OCI-LY7 (cell line): Measurements from ENCODE around the gene GLT8D2. TPM values are rescaled to one million over a fixed set of nuclear protein-coding genes. Genes with fewer than 3 reads are reported as not detected.

Experiments
- BruUV-seq: library from RNA; stranded (reverse); fragments of 400-500 nt; replicated peaks from 2 replicates; lab custom pipeline; 2021; lab: Mats Ljungman, UMichigan
- CTCF ChIA-PET: fragments of 300-600 bp; sonication (Branson Sonifier 250); formaldehyde crosslinking; loops from one replicate; lab custom pipeline; 2022; ENCODE audit warnings: antibody characterized with exemption; ENCODE audit not compliant: unreplicated experiment; lab: Charles Lee
- POLR2A ChIA-PET: fragments of 300-600 bp; sonication (Branson Sonifier 250); formaldehyde crosslinking; loops from one replicate; lab custom pipeline; 2022; ENCODE audit warnings: antibody characterized with exemption; lab: Charles Lee
- DNase-seq: peaks from one replicate; pipeline ENCODE4 v3.0.0-alpha.2; 2015; ENCODE audit warnings: low spot score
- H2AFZ ChIP-seq: fragments of 200-600 bp; sonication (generic), shearing (Covaris generic); 2 replicates; pipeline ENCODE4 v1.6.1; 2014; ENCODE audit warnings: mild to moderate bottlenecking, antibody characterized with exemption, low read length, moderate library complexity
- H3K27ac ChIP-seq: fragments of 200-600 bp; sonication (generic); 2 replicates; pipeline ENCODE4 v1.5.1; 2014; ENCODE audit warnings: mixed run types, low read depth, mild to moderate bottlenecking, moderate library complexity, low read length, inconsistent platforms; ENCODE audit not compliant: poor library complexity, severe bottlenecking
- H3K36me3 ChIP-seq: fragments of 200-600 bp; sonication (generic); 2 replicates; pipeline ENCODE4 v1.6.1; 2014; ENCODE audit warnings: mild to moderate bottlenecking, antibody characterized with exemption, low read length, moderate library complexity, mixed read lengths; ENCODE audit not compliant: insufficient read depth
- H3K4me1 ChIP-seq: fragments of 200-600 bp; sonication (generic); 2 replicates; pipeline ENCODE4 v1.5.1; 2014; ENCODE audit warnings: mild to moderate bottlenecking, low read length; ENCODE audit not compliant: insufficient read depth, poor library complexity, severe bottlenecking
- H3K4me2 ChIP-seq: fragments of 200-600 bp; sonication (generic); 2 replicates; pipeline ENCODE4 v1.6.1; 2014; ENCODE audit warnings: mild to moderate bottlenecking, low read length
- H3K4me3 ChIP-seq: fragments of 200-600 bp; sonication (generic); 2 replicates; pipeline ENCODE4 v1.5.1; 2014; ENCODE audit warnings: mild to moderate bottlenecking, low read depth, low read length; ENCODE audit not compliant: poor library complexity, severe bottlenecking
- H3K79me2 ChIP-seq: fragments of 200-600 bp; sonication (generic); 2 replicates; pipeline ENCODE4 v1.6.1; 2016; ENCODE audit warnings: low read depth, mild to moderate bottlenecking, low read length, moderate library complexity, mixed read lengths; ENCODE audit not compliant: insufficient read depth
- H3K9me2 ChIP-seq: fragments of 200-600 bp; sonication (generic); 2 replicates; pipeline ENCODE4 v1.6.1; 2016; ENCODE audit warnings: mild to moderate bottlenecking, low read length, mixed read lengths; ENCODE audit not compliant: insufficient read depth
- H3K9me3 ChIP-seq: fragments of 200-600 bp; sonication (generic); 2 replicates; pipeline ENCODE4 v1.6.1; 2014; ENCODE audit warnings: mild to moderate bottlenecking, mixed run types, low read length, mixed read lengths
- H4K20me1 ChIP-seq: fragments of 200-600 bp; sonication (generic); 2 replicates; pipeline ENCODE4 v1.6.1; 2014; ENCODE audit warnings: mild to moderate bottlenecking, antibody characterized with exemption, low read length, moderate library complexity, mixed read lengths; ENCODE audit not compliant: insufficient read depth
- EZH2phosphoT487 ChIP-seq: fragments of 200-600 bp; sonication (generic); IDR thresholded peaks from 2 replicates; pipeline ENCODE4 v1.6.1; 2018; ENCODE audit warnings: low read depth, borderline replicate concordance, mild to moderate bottlenecking, mixed run types, antibody characterized with exemption, low read length, moderate library complexity, mixed read lengths
- intact Hi-C: fragments of 100-400 bp; cut with micrococcal nuclease; formaldehyde crosslinking; loops from one replicate; pipeline ENCODE4 v1.10.0; 2022; ENCODE audit not compliant: unreplicated experiment
- total RNA-seq, 2 experiments: library from RNA; depleted of rRNA in 1 of 2; stranded (reverse); fragments of >200 nt in 1 of 2; shearing (Covaris generic) in 1 of 2; gene quantifications; 2 replicates each; pipeline ENCODE4 v1.2.3, GENCODE V29; 2014 to 2022
- TF ChIP-seq, protein P1 (sequence below): fragments of 200-600 bp; sonication (generic); conservative IDR thresholded peaks from 2 replicates; pipeline ENCODE4 v1.5.1; 2014; ENCODE audit warnings: mild to moderate bottlenecking, antibody characterized with exemption, low read length, moderate library complexity, mixed read lengths

The GLT8D2 gene
- total RNA-seq, 2 experiments from 2014 or later: not detected

DNA sequence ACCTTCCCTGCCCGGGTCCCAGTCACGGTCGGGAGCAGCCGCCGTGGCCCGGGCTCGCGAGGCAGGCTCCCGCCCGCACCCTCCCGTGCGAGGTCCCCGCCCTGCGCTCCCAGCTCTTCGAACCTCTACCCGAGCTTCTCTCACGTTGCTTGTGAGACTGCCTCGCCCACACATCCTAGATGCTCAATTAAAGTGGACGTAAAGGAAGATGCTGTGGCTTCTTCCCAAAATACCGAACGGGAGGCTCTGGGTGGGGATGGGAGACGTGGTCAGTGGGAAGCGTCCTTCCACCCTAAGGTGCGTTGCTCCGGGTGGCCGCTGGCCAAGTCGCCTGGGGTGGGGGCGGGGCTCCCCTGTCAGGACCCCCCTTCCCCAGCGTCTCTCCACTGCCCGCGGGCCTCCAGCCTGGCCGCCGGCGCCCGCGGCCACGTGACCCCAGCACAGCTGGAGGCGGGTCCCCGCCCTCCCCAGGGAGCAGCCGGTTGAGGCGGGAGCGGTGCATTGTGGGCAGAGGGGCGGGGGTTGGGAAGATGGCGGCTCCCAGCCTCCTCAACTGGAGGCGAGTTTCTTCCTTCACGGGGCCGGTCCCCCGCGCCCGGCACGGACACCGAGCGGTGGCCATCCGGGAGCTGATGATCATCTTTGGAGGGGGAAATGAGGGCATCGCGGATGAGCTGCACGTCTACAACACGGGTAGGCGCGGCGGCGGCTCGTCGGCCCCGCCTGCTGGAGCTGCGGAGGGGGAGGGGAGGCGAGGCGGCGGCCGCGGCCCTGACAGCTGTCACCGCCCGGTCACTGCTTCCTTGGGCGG is 14.2 kb upstream of the GLT8D2 start, which contains the start of gene HCFC2:
Gene HCFC2, plus strand, starts transcription at position 501 of the 811 bp plus-strand sequence. Its CDS starts 30 bp downstream, at position 531.
- peaks cover 19% of the 10 kb centered on the region; the same call in 1 of the 2 replicates for H3K36me3 ChIP-seq
- TF ChIP-seq, protein P1, sequence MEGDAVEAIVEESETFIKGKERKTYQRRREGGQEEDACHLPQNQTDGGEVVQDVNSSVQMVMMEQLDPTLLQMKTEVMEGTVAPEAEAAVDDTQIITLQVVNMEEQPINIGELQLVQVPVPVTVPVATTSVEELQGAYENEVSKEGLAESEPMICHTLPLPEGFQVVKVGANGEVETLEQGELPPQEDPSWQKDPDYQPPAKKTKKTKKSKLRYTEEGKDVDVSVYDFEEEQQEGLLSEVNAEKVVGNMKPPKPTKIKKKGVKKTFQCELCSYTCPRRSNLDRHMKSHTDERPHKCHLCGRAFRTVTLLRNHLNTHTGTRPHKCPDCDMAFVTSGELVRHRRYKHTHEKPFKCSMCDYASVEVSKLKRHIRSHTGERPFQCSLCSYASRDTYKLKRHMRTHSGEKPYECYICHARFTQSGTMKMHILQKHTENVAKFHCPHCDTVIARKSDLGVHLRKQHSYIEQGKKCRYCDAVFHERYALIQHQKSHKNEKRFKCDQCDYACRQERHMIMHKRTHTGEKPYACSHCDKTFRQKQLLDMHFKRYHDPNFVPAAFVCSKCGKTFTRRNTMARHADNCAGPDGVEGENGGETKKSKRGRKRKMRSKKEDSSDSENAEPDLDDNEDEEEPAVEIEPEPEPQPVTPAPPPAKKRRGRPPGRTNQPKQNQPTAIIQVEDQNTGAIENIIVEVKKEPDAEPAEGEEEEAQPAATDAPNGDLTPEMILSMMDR: no peak
- no peak for TF ChIP-seq EZH2phosphoT487
- peak within 1 kb of the TSS; percentile 82 for H3K4me2 ChIP-seq
- no TSS peak for BruUV-seq
- H3K9me2 ChIP-seq: no peaks in the 10 kb centered on the region
- peak within 1 kb of the TSS; percentile 28 for H3K27ac ChIP-seq
- H3K9me3 ChIP-seq: no peaks in the 10 kb centered on the region
- POLR2A ChIA-PET: interaction anchor here (0.7 to 1.4 kb wide), 11 partner anchors 11 to 314 kb away, joined by 3 to 4 read pairs (median 3); partner anchors contain the start of genes HSP90B1 and NFYB
- CTCF ChIA-PET: interaction anchor here (0.7 to 1.2 kb wide), 2 partner anchors 45 to 204 kb away, joined by 3 to 10 read pairs; no protein-coding TSS in a partner anchor
- peak within 1 kb of the TSS; percentile 91 for H2AFZ ChIP-seq
- H3K79me2 ChIP-seq: peaks cover 10% of the 10 kb centered on the region; the same call in 1 of the 2 replicates
- intact Hi-C loops: loop anchor here (2.0 to 10.0 kb wide), 2 partner anchors 45 to 291 kb away; no protein-coding TSS in a partner anchor
- DNase-seq: peak; percentile 91
- peaks cover 16% of the 10 kb centered on the region for H3K4me1 ChIP-seq
- peak within 1 kb of the TSS; percentile 97 for H3K4me3 ChIP-seq
- H4K20me1 ChIP-seq: no peaks in the 10 kb centered on the region

DNA sequence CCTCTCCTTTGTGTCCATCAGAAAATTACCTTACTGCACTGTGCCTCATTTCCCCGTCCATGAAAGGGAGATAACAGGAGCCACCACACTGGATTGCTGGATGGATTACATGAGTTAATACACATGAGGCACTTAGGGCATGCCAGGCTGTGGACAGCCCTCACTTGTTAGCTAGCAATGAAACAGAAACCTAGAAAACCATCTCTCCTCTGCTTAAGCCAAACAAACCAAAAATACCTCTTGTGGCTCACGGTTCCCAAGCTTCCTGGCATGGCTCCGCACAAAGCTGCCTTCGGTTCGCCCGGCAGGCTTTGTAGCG is 13.7 kb upstream of the GLT8D2 start:
- CTCF ChIA-PET: interaction anchor here (0.7 to 1.2 kb wide), 2 partner anchors 46 to 203 kb away, joined by 3 to 10 read pairs; no protein-coding TSS in a partner anchor
- peak overlapping the region; percentile 97 for H3K4me3 ChIP-seq
- H3K9me2 ChIP-seq: no peaks in the 10 kb centered on the region
- no peaks in the 10 kb centered on the region for H3K9me3 ChIP-seq
- TF ChIP-seq, protein P1: no peak
- no peak for TF ChIP-seq EZH2phosphoT487
- BruUV-seq: no TSS peak
- H2AFZ ChIP-seq: peak overlapping the region; percentile 91
- peak overlapping the region; percentile 28 for H3K27ac ChIP-seq
- peak overlapping the region; percentile 82 for H3K4me2 ChIP-seq
- no peak for DNase-seq
- peaks cover 16% of the 10 kb centered on the region for H3K4me1 ChIP-seq
- H3K36me3 ChIP-seq: peaks cover 15% of the 10 kb centered on the region; the same call in 1 of the 2 replicates
- POLR2A ChIA-PET: interaction anchor here (0.7 to 1.4 kb wide), 10 partner anchors 11 to 315 kb away, joined by 3 to 4 read pairs (median 4); partner anchors contain the start of genes HSP90B1 and NFYB
- H3K79me2 ChIP-seq: peaks cover 10% of the 10 kb centered on the region; the same call in 1 of the 2 replicates
- intact Hi-C loops: loop anchor here (2.0 to 10.0 kb wide), 2 partner anchors 45 to 291 kb away; no protein-coding TSS in a partner anchor
- no peaks in the 10 kb centered on the region for H4K20me1 ChIP-seq
